Prostate gland (tissue), 2 donors: ENCODE results near the gene LIG3.

Source experiments
- CTCF ChIP-seq, 4 experiments: fragments of 200-600 bp in 2 of 4; fragments of 450-650 bp in 2 of 4; sonication (generic) in 2 of 4; IDR thresholded peaks; 1 replicate in 3 of 4; 2 replicates in 1 of 4; pipeline ENCODE4 v1.5.1; 2016 to 2019; ENCODE audit warnings: antibody characterized with exemption in 4 of 4, mild to moderate bottlenecking in 2 of 4, moderate library complexity in 2 of 4
- POLR2AphosphoS5 ChIP-seq: sonication (generic); formaldehyde crosslinking; IDR thresholded peaks from one replicate; pipeline ENCODE4 v1.6.1; 2017; ENCODE audit warnings: antibody characterized with exemption

GRCh38 chr17:35046245-35046644, 65.9 kb downstream of the LIG3 start:
- no peak for TF ChIP-seq CTCF (IDR thresholded peaks at IDR 0.05)
- no peak for TF ChIP-seq POLR2AphosphoS5
